Measurements from ENCODE around the gene BCAS2.

DNA sequence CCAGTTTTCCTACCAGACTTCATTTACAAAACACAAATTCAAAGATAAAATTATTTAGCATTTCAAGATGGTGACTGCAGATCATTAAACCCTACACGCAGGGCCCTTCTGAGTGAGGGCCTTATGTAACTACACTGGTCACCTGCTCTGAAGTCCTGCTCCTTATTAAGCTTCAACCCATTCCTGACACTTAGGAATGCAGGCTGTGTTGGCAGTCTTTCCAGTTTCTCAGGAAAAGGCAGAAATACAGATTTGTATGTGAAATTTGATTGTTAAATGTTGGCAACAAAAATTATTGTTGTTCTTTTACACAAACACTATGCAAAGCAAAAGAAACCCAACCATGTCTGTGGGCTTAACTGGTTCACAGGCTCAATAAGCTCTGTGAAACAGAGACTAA is 25.8 kb upstream of the BCAS2 start:
- no peak for TF ChIP-seq EZH2phosphoT487 (IDR thresholded peaks at IDR 0.05; ENCODE audit: unreplicated experiment)
- TF ChIP-seq, protein P1, sequence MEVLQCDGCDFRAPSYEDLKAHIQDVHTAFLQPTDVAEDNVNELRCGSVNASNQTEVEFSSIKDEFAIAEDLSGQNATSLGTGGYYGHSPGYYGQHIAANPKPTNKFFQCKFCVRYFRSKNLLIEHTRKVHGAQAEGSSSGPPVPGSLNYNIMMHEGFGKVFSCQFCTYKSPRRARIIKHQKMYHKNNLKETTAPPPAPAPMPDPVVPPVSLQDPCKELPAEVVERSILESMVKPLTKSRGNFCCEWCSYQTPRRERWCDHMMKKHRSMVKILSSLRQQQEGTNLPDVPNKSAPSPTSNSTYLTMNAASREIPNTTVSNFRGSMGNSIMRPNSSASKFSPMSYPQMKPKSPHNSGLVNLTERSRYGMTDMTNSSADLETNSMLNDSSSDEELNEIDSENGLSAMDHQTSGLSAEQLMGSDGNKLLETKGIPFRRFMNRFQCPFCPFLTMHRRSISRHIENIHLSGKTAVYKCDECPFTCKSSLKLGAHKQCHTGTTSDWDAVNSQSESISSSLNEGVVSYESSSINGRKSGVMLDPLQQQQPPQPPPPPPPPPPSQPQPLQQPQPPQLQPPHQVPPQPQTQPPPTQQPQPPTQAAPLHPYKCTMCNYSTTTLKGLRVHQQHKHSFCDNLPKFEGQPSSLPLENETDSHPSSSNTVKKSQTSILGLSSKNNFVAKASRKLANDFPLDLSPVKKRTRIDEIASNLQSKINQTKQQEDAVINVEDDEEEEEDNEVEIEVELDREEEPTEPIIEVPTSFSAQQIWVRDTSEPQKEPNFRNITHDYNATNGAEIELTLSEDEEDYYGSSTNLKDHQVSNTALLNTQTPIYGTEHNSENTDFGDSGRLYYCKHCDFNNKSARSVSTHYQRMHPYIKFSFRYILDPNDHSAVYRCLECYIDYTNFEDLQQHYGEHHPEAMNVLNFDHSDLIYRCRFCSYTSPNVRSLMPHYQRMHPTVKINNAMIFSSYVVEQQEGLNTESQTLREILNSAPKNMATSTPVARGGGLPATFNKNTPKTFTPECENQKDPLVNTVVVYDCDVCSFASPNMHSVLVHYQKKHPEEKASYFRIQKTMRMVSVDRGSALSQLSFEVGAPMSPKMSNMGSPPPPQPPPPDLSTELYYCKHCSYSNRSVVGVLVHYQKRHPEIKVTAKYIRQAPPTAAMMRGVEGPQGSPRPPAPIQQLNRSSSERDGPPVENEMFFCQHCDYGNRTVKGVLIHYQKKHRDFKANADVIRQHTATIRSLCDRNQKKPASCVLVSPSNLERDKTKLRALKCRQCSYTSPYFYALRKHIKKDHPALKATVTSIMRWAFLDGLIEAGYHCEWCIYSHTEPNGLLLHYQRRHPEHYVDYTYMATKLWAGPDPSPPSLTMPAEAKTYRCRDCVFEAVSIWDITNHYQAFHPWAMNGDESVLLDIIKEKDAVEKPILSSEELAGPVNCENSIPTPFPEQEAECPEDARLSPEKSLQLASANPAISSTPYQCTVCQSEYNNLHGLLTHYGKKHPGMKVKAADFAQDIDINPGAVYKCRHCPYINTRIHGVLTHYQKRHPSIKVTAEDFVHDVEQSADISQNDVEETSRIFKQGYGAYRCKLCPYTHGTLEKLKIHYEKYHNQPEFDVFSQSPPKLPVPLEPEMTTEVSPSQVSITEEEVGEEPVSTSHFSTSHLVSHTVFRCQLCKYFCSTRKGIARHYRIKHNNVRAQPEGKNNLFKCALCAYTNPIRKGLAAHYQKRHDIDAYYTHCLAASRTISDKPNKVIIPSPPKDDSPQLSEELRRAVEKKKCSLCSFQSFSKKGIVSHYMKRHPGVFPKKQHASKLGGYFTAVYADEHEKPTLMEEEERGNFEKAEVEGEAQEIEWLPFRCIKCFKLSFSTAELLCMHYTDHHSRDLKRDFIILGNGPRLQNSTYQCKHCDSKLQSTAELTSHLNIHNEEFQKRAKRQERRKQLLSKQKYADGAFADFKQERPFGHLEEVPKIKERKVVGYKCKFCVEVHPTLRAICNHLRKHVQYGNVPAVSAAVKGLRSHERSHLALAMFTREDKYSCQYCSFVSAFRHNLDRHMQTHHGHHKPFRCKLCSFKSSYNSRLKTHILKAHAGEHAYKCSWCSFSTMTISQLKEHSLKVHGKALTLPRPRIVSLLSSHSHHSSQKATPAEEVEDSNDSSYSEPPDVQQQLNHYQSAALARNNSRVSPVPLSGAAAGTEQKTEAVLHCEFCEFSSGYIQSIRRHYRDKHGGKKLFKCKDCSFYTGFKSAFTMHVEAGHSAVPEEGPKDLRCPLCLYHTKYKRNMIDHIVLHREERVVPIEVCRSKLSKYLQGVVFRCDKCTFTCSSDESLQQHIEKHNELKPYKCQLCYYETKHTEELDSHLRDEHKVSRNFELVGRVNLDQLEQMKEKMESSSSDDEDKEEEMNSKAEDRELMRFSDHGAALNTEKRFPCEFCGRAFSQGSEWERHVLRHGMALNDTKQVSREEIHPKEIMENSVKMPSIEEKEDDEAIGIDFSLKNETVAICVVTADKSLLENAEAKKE (CRISPR knock-in tag; IDR thresholded peaks at IDR 0.05) = no peak
- no peak for TF ChIP-seq CREB1 (CRISPR knock-in tag; IDR thresholded peaks at IDR 0.05; ENCODE audit: low read depth)
- TF ChIP-seq, protein P2, sequence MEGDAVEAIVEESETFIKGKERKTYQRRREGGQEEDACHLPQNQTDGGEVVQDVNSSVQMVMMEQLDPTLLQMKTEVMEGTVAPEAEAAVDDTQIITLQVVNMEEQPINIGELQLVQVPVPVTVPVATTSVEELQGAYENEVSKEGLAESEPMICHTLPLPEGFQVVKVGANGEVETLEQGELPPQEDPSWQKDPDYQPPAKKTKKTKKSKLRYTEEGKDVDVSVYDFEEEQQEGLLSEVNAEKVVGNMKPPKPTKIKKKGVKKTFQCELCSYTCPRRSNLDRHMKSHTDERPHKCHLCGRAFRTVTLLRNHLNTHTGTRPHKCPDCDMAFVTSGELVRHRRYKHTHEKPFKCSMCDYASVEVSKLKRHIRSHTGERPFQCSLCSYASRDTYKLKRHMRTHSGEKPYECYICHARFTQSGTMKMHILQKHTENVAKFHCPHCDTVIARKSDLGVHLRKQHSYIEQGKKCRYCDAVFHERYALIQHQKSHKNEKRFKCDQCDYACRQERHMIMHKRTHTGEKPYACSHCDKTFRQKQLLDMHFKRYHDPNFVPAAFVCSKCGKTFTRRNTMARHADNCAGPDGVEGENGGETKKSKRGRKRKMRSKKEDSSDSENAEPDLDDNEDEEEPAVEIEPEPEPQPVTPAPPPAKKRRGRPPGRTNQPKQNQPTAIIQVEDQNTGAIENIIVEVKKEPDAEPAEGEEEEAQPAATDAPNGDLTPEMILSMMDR (conservative IDR thresholded peaks at IDR 0.05; ENCODE audit: low read depth in 2 of 2) = no peak
- no peak for TF ChIP-seq ZNF114 (CRISPR knock-in tag; IDR thresholded peaks at IDR 0.05)

Measured in GM23338 (cell line).